ENCODE results near the gene ANK3.

DNA sequence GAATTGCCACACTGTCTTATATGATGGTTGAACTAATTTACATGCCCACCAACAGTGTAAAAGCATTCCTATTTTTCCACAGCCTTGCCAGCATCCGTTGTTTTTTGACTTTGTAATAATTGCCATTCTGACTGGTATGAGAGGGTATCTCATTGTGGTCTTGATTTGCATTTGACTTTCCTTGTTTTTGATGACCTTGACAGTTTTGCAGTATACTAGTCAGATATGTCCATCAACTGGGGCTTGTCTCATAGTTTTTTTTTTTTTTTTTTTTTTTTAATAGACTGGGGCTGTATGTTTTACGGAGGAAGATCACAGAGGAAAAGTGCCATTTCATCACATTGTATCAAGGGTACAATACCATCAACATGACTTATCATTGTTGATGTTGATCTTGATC, 220.6 kb downstream of the ANK3 start:
- TF ChIP-seq, protein P1, sequence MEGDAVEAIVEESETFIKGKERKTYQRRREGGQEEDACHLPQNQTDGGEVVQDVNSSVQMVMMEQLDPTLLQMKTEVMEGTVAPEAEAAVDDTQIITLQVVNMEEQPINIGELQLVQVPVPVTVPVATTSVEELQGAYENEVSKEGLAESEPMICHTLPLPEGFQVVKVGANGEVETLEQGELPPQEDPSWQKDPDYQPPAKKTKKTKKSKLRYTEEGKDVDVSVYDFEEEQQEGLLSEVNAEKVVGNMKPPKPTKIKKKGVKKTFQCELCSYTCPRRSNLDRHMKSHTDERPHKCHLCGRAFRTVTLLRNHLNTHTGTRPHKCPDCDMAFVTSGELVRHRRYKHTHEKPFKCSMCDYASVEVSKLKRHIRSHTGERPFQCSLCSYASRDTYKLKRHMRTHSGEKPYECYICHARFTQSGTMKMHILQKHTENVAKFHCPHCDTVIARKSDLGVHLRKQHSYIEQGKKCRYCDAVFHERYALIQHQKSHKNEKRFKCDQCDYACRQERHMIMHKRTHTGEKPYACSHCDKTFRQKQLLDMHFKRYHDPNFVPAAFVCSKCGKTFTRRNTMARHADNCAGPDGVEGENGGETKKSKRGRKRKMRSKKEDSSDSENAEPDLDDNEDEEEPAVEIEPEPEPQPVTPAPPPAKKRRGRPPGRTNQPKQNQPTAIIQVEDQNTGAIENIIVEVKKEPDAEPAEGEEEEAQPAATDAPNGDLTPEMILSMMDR (conservative IDR thresholded peaks at IDR 0.05; ENCODE audit: low read depth in 2 of 2) = no peak
- no peak for TF ChIP-seq EZH2 (IDR thresholded peaks at IDR 0.05; ENCODE audit: low read depth, unreplicated experiment)
- TF ChIP-seq ZNF114 (CRISPR knock-in tag; IDR thresholded peaks at IDR 0.05) = no peak

Data from GM23338 (cell line).